GM12878 (cell line): Measurements from ENCODE around the gene VAV2. TPM values are rescaled to one million over a fixed set of nuclear protein-coding genes. Genes with fewer than 3 reads are reported as not detected.

Experiments
- ATAC-seq: fragments of 200-7000 bp; cut with Tn5 transposase; 3 replicates; pipeline ENCODE4 v1.9.1; 2020; ENCODE audit warnings: mild to moderate bottlenecking, moderate library complexity
- BruUV-seq: library from RNA; stranded (reverse); fragments of 400-500 nt; replicated peaks from 2 replicates; lab custom pipeline; 2021; lab: Mats Ljungman, UMichigan
- CTCF ChIA-PET: fragments of 300-600 bp; sonication (Branson Sonifier 250); formaldehyde crosslinking; extraction: SDS; loops from one replicate; lab custom pipeline; 2021; ENCODE audit warnings: inconsistent platforms; lab: Yijun Ruan, JAX
- POLR2A ChIA-PET: fragments of 350-600 bp; formaldehyde crosslinking; extraction: SDS; loops from one replicate; lab custom pipeline; 2021; ENCODE audit warnings: inconsistent platforms; lab: Charles Lee
- RAD21 ChIA-PET: fragments of 300-600 bp; sonication (Branson Sonifier 250); formaldehyde crosslinking; loops from one replicate; lab custom pipeline; 2023; ENCODE audit warnings: antibody characterized with exemption; ENCODE audit not compliant: unreplicated experiment; lab: Charles Lee
- SMC1A ChIA-PET: fragments of 300-600 bp; sonication (Branson Sonifier 250); formaldehyde crosslinking; loops from one replicate; lab custom pipeline; 2023; ENCODE audit not compliant: unreplicated experiment, uncharacterized antibody; lab: Charles Lee
- DNase-seq: peaks from one replicate; pipeline ENCODE4 v3.0.0-alpha.2; 2011; ENCODE audit warnings: low read depth, low spot score
- FAIRE-seq: peaks from 3 replicates; lab custom pipeline; 2011; peaks lifted over from hg19 to GRCh38; lab: Jason Lieb, UNC
- H2AFZ ChIP-seq: 2 replicates; pipeline ENCODE4 v1.6.0; 2011; ENCODE audit warnings: low read depth, low read length, control low read depth; ENCODE audit not compliant: control insufficient read depth
- H3K27ac ChIP-seq: 2 replicates; pipeline ENCODE4 v1.5.1; 2011; ENCODE audit warnings: control low read depth; ENCODE audit not compliant: control insufficient read depth, insufficient read depth
- H3K27me3 ChIP-seq, 2 experiments: replicated peaks in 1 of 2; 2 replicates each; pipeline versions ENCODE4 v1.6.0 to v1.6.1; 2011; ENCODE audit warnings: low read length in 1 of 2; ENCODE audit not compliant: control insufficient read depth in 2 of 2, insufficient read depth in 2 of 2
- H3K36me3 ChIP-seq, 2 experiments: 2 replicates each; pipeline ENCODE4 v1.5.1; 2011; ENCODE audit warnings: low read length in 1 of 2; ENCODE audit not compliant: control insufficient read depth in 2 of 2, insufficient read depth in 2 of 2
- H3K4me1 ChIP-seq: 2 replicates; pipeline ENCODE4 v1.6.1; 2011; ENCODE audit warnings: mild to moderate bottlenecking, low read length, moderate library complexity, mixed read lengths; ENCODE audit not compliant: control insufficient read depth, insufficient read depth
- H3K4me2 ChIP-seq: 2 replicates; pipeline ENCODE4 v1.6.0; 2011; ENCODE audit warnings: control low read depth; ENCODE audit not compliant: control insufficient read depth, insufficient read depth
- H3K4me3 ChIP-seq: fragments of 200-600 bp; sonication (generic); 2 replicates; pipeline ENCODE4 v1.5.1; 2016
- H3K79me2 ChIP-seq: 2 replicates; pipeline ENCODE4 v1.6.0; 2011; ENCODE audit warnings: low read length; ENCODE audit not compliant: control insufficient read depth, insufficient read depth
- H3K9ac ChIP-seq: 2 replicates; pipeline ENCODE4 v1.8.0; 2011; ENCODE audit warnings: low read length, control low read depth, mixed read lengths; ENCODE audit not compliant: control insufficient read depth, insufficient read depth
- H3K9me3 ChIP-seq: replicated peaks from 3 replicates; pipeline ENCODE4 v1.5.1; 2011; ENCODE audit warnings: mild to moderate bottlenecking, low read length; ENCODE audit not compliant: control insufficient read depth, insufficient read depth
- H4K20me1 ChIP-seq: 2 replicates; pipeline ENCODE4 v1.6.0; 2011; ENCODE audit not compliant: control insufficient read depth, insufficient read depth
- ATF7 ChIP-seq: fragments of 450-650 bp; IDR thresholded peaks from 2 replicates; pipeline ENCODE4 v1.6.1; 2016; ENCODE audit warnings: low read depth, mild to moderate bottlenecking
- BACH1 ChIP-seq: fragments of 450-650 bp; IDR thresholded peaks from 2 replicates; pipeline ENCODE4 v1.6.1; 2017; ENCODE audit warnings: mild to moderate bottlenecking, borderline replicate concordance
- NR2F1 ChIP-seq: fragments of 450-650 bp; conservative IDR thresholded peaks from 2 replicates; pipeline ENCODE4 v1.6.1; 2017; ENCODE audit warnings: mild to moderate bottlenecking
- SMC3 ChIP-seq: IDR thresholded peaks from 2 replicates; pipeline ENCODE4 v1.6.1; 2011; ENCODE audit warnings: low read length, improper control_type of control experiment, borderline replicate concordance
- TAF1 ChIP-seq: IDR thresholded peaks from 2 replicates; pipeline ENCODE4 v1.6.1; 2011; ENCODE audit warnings: mild to moderate bottlenecking, low read depth, low read length, borderline replicate concordance
- USF1 ChIP-seq: IDR thresholded peaks from 2 replicates; pipeline ENCODE4 v1.6.1; 2011; ENCODE audit warnings: borderline replicate concordance, low read depth, mild to moderate bottlenecking, moderate library complexity, mixed read lengths, low read length; ENCODE audit not compliant: insufficient read depth; ENCODE audit errors: extremely low read length
- YY1 ChIP-seq: IDR thresholded peaks from 2 replicates; pipeline ENCODE4 v1.6.1; 2011; ENCODE audit warnings: low read depth, mild to moderate bottlenecking, low read length
- WGBS: methylation state at CpG from one replicate; pipeline ENCODE4 v1.1.6; 2016; ENCODE audit warnings: low lambda C conversion rate; ENCODE audit not compliant: insufficient replicate concordance, insufficient coverage; ENCODE audit errors: missing lambda C conversion rate; 5-methylcytosine and 5-hydroxymethylcytosine counted together
- in situ Hi-C: fragments of 300-500 bp; cut with MboI; formaldehyde crosslinking; loops from 9 replicates; pipeline ENCODE4 v1.14.3; 2018; ENCODE audit warnings: mixed read lengths
- intact Hi-C: fragments of 100-400 bp; cut with micrococcal nuclease; formaldehyde crosslinking; loops from one replicate; pipeline ENCODE4 v1.14.2; 2022; ENCODE audit not compliant: unreplicated experiment
- polyA plus RNA-seq, 11 experiments: library from polyadenylated mRNA; depleted of rRNA in 4 of 11; unstranded in 6 of 11; stranded (reverse) in 5 of 11; fragments of >200 nt; fragmentation: Nextera tagmentation in 4 of 11; fragmentation: Illumina TruSeq in 1 of 11; extraction: Ambion mirVana in 4 of 11; extraction: Trizol in 1 of 11; gene quantifications; 1 replicate in 1 of 11; 2 replicates in 10 of 11; pipeline versions ENCODE4 v1.2.1 to v1.2.3, GENCODE V29; 2011 to 2016; ENCODE audit warnings: inconsistent platforms in 2 of 11, missing spikeins in 2 of 11, low read depth in 1 of 11
- total RNA-seq, 4 experiments: library from RNA; depleted of rRNA in 3 of 4; stranded (reverse); fragments of >200 nt in 3 of 4; fragmentation: Illumina TruSeq in 1 of 4; extraction: Trizol in 1 of 4; gene quantifications; 2 replicates each; pipeline versions ENCODE4 v1.2.1 to v1.2.3, GENCODE V29; 2013 to 2021
- TF ChIP-seq, protein P1 (sequence below): IDR thresholded peaks from 2 replicates; pipeline ENCODE4 v1.6.1; 2012; ENCODE audit warnings: improper control_type of control experiment, low read depth, low read length; ENCODE audit not compliant: insufficient replicate concordance

The VAV2 gene
- total and polyA plus RNA-seq, 10 of the 15 experiments (the other 5 are each of a cell fraction or from before 2014, with no cell fraction given), result 0.13 to 43.9 (median 16.9) TPM

GRCh38 chr9:133881671-133882381 is 110.3 kb downstream of the VAV2 start:
- FAIRE-seq (no peak), ATAC-seq (no peak), DNase-seq (no peak)
- in situ Hi-C loops (no loop called here), intact Hi-C loops (no loop called here)
- Histone ChIP-seq H3K79me2 (peaks cover 6% of the 10 kb centered on the region), H3K9me3 (no peaks in the 10 kb centered on the region), H3K36me3 (peaks cover 0 to 4% of the 10 kb centered on the region in 2 experiments; a peak in 3 of 4 replicates), H4K20me1 (no peaks in the 10 kb centered on the region; the same call in 1 of the 2 replicates), H3K27ac (no peak overlapping the region), H3K4me3 (no peak overlapping the region), H3K27me3 (no peaks in the 10 kb centered on the region), H3K4me2 (no peak overlapping the region), H3K4me1 (no peaks in the 10 kb centered on the region), H3K9ac (no peak overlapping the region), H2AFZ (no peak overlapping the region)
- TF ChIP-seq YY1 (no peak), SMC3 (no peak), TAF1 (no peak), ATF7 (no peak), BACH1 (no peak), NR2F1 (no peak), USF1 (no peak)
- TF ChIP-seq, protein P1, sequence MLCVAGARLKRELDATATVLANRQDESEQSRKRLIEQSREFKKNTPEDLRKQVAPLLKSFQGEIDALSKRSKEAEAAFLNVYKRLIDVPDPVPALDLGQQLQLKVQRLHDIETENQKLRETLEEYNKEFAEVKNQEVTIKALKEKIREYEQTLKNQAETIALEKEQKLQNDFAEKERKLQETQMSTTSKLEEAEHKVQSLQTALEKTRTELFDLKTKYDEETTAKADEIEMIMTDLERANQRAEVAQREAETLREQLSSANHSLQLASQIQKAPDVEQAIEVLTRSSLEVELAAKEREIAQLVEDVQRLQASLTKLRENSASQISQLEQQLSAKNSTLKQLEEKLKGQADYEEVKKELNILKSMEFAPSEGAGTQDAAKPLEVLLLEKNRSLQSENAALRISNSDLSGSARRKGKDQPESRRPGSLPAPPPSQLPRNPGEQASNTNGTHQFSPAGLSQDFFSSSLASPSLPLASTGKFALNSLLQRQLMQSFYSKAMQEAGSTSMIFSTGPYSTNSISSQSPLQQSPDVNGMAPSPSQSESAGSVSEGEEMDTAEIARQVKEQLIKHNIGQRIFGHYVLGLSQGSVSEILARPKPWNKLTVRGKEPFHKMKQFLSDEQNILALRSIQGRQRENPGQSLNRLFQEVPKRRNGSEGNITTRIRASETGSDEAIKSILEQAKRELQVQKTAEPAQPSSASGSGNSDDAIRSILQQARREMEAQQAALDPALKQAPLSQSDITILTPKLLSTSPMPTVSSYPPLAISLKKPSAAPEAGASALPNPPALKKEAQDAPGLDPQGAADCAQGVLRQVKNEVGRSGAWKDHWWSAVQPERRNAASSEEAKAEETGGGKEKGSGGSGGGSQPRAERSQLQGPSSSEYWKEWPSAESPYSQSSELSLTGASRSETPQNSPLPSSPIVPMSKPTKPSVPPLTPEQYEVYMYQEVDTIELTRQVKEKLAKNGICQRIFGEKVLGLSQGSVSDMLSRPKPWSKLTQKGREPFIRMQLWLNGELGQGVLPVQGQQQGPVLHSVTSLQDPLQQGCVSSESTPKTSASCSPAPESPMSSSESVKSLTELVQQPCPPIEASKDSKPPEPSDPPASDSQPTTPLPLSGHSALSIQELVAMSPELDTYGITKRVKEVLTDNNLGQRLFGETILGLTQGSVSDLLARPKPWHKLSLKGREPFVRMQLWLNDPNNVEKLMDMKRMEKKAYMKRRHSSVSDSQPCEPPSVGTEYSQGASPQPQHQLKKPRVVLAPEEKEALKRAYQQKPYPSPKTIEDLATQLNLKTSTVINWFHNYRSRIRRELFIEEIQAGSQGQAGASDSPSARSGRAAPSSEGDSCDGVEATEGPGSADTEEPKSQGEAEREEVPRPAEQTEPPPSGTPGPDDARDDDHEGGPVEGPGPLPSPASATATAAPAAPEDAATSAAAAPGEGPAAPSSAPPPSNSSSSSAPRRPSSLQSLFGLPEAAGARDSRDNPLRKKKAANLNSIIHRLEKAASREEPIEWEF, result no peak
- SMC1A ChIA-PET, result no interaction called here
- RAD21 ChIA-PET, result no interaction called here
- 97% methylated on average over 24 of the region's 24 CpGs for WGBS
- CTCF ChIA-PET, result no interaction called here
- POLR2A ChIA-PET, result no interaction called here
- BruUV-seq, result no TSS peak
